ENCODE results near the gene TGFB3.
"Not testable (repeated sequence)": the region's sequence is repeated elsewhere in the genome, so short reads cannot be mapped to it uniquely, and the experiment has no call there.

The TGFB3 gene

GRCh38 chr14:75927564-75928087 lies 54.2 kb downstream of the TGFB3 start:
- Histone ChIP-seq H3K4me3 (ENCODE audit: low read length) (no peak overlapping the region), H3K36me3 (ENCODE audit: control insufficient read depth, low read length) (no peaks in the 10 kb centered on the region), H3K4me1 (ENCODE audit: control insufficient read depth, low read length) (no peaks in the 10 kb centered on the region), H3K9me3 (ENCODE audit: control insufficient read depth, insufficient read depth, low read length) (no peaks in the 10 kb centered on the region), H3K4me2 (ENCODE audit: low read length) (no peak overlapping the region), H3K9me2 (replicated peaks; ENCODE audit: control insufficient read depth, low read length) (no peaks in the 10 kb centered on the region), H3F3A (ENCODE audit: control insufficient read depth, insufficient read depth) (no peaks in the 10 kb centered on the region), H3K79me2 (ENCODE audit: control insufficient read depth, low read length) (no peaks in the 10 kb centered on the region), H4K20me1 (ENCODE audit: control insufficient read depth, insufficient read depth, low read depth, low read length) (no peaks in the 10 kb centered on the region), H3K27me3 (ENCODE audit: control insufficient read depth, low read length) (no peaks in the 10 kb centered on the region), H3K27ac (ENCODE audit: low read depth, low read length) (no peak overlapping the region)
- TF ChIP-seq EZH2phosphoT487 (IDR thresholded peaks at IDR 0.05; ENCODE audit: borderline replicate concordance, low read length) (no peak), CTCF (IDR thresholded peaks at IDR 0.05; ENCODE audit: low read depth, low read length, poor library complexity, severe bottlenecking) (no peak)

GRCh38 chr14:75926431-75927115 lies 55.2 kb downstream of the TGFB3 start:
- TF ChIP-seq EZH2phosphoT487 (IDR thresholded peaks at IDR 0.05; ENCODE audit: borderline replicate concordance, low read length), result no peak
- TF ChIP-seq CTCF (IDR thresholded peaks at IDR 0.05; ENCODE audit: low read depth, low read length, poor library complexity, severe bottlenecking), result no peak
- Histone ChIP-seq H3K9me2 (replicated peaks; ENCODE audit: control insufficient read depth, low read length) (no peaks in the 10 kb centered on the region), H3K27ac (ENCODE audit: low read depth, low read length) (no peak overlapping the region), H3K79me2 (ENCODE audit: control insufficient read depth, low read length) (no peaks in the 10 kb centered on the region), H3K9me3 (ENCODE audit: control insufficient read depth, insufficient read depth, low read length) (no peaks in the 10 kb centered on the region), H3F3A (ENCODE audit: control insufficient read depth, insufficient read depth) (no peaks in the 10 kb centered on the region), H3K4me2 (ENCODE audit: low read length) (no peak overlapping the region), H3K4me3 (ENCODE audit: low read length) (no peak overlapping the region), H3K4me1 (ENCODE audit: control insufficient read depth, low read length) (no peaks in the 10 kb centered on the region), H3K27me3 (ENCODE audit: control insufficient read depth, low read length) (no peaks in the 10 kb centered on the region), H3K36me3 (ENCODE audit: control insufficient read depth, low read length) (no peaks in the 10 kb centered on the region), H4K20me1 (ENCODE audit: control insufficient read depth, insufficient read depth, low read depth, low read length) (no peaks in the 10 kb centered on the region)

- H3F3A ChIP-seq (ENCODE audit: control insufficient read depth, insufficient read depth); H3K4me1 ChIP-seq (ENCODE audit: control insufficient read depth, low read length); H3K36me3 ChIP-seq (ENCODE audit: control insufficient read depth, low read length); H4K20me1 ChIP-seq (ENCODE audit: control insufficient read depth, insufficient read depth, low read depth, low read length); H3K27me3 ChIP-seq (ENCODE audit: control insufficient read depth, low read length); H3K9me2 ChIP-seq (replicated peaks; ENCODE audit: control insufficient read depth, low read length); H3K4me2 ChIP-seq (ENCODE audit: low read length); H3K4me3 ChIP-seq (ENCODE audit: low read length); H3K9me3 ChIP-seq (ENCODE audit: control insufficient read depth, insufficient read depth, low read length); H3K79me2 ChIP-seq (ENCODE audit: control insufficient read depth, low read length); H3K27ac ChIP-seq (ENCODE audit: low read depth, low read length): not testable (repeated sequence)
These were observed 56.5 kb downstream of the TGFB3 start for GRCh38 chr14:75925141-75925840.

GRCh38 chr14:75920421-75920820 lies 61.4 kb downstream of the TGFB3 start:
- H3K9me3 ChIP-seq (ENCODE audit: control insufficient read depth, insufficient read depth, low read length); H3K79me2 ChIP-seq (ENCODE audit: control insufficient read depth, low read length); H3K27me3 ChIP-seq (ENCODE audit: control insufficient read depth, low read length): not testable (repeated sequence)

More at GRCh38 chr14:75920421-75920820, 61.4 kb downstream of the TGFB3 start:
- not testable (repeated sequence) for H3K4me1 ChIP-seq (ENCODE audit: control insufficient read depth, low read length); H3K9me2 ChIP-seq (replicated peaks; ENCODE audit: control insufficient read depth, low read length); H3K27ac ChIP-seq (ENCODE audit: low read depth, low read length); H3K4me3 ChIP-seq (ENCODE audit: low read length); H4K20me1 ChIP-seq (ENCODE audit: control insufficient read depth, insufficient read depth, low read depth, low read length); H3K4me2 ChIP-seq (ENCODE audit: low read length); H3K36me3 ChIP-seq (ENCODE audit: control insufficient read depth, low read length); H3F3A ChIP-seq (ENCODE audit: control insufficient read depth, insufficient read depth)

All from DOHH2 (cell line).